Measurements from ENCODE around the gene BMPR1A. TPM values are rescaled to one million over a fixed set of nuclear protein-coding genes. Genes with fewer than 3 reads are reported as not detected.

Gene BMPR1A
- total RNA-seq, 4 donors from 2014 or later, result 29.3 to 45.2 (median 38.0) TPM

DNA sequence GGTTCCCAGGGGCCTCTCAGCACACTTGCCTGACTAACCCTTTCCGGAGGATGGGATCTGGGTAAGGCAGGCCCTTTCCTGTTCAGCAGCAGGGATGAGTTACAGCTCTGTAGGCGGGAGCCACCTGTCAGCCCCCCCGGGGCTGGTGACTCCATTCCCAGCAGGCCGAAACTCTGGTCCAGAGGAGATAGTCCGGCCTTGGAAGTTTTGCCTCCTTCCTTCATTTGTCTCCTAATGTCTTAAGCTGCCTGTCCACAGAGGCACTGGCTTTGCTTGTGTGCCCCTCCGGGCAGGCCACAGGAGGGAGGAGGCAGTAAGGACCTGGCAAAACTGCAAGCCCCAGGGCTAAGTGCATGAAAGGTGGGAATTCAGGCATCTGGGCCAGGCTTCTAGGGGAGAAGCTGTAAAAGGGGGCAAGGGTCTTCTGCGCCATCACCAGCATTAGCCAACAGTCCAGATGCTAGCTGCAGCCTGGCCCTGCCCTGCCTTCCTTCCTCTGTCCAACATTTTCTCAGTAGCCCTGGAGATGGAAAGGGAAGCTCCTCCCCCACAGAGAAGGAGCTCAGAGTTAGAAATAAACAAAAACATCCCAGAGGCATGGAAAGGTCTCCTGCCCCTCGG, 213.1 kb downstream of the BMPR1A start:
- no peaks in the 10 kb centered on the region for H3K36me3 ChIP-seq
- H3K9me3 ChIP-seq, result no peaks in the 10 kb centered on the region
- no peak for DNase-seq
- intact Hi-C loops (cut with DNase I; ENCODE audit: low total_unique reads) (no loop called here), in situ Hi-C loops (cut with MboI; ENCODE audit: low pct_ligation_motif_present in 1 of 4, low pct_unique_long_range_greater_than_20kb in 1 of 4, low sequenced_read_pairs in 3 of 4) (no loop called here)
- 65% methylated on average over 8 of the region's 8 CpGs; no CpG with 5 or more reads in 1 of the 2 donors for WGBS, 2 donors (ENCODE audit: low coverage in 1 of 2)
- H3K27me3 ChIP-seq, result no peaks in the 10 kb centered on the region
- TF ChIP-seq, protein P1, sequence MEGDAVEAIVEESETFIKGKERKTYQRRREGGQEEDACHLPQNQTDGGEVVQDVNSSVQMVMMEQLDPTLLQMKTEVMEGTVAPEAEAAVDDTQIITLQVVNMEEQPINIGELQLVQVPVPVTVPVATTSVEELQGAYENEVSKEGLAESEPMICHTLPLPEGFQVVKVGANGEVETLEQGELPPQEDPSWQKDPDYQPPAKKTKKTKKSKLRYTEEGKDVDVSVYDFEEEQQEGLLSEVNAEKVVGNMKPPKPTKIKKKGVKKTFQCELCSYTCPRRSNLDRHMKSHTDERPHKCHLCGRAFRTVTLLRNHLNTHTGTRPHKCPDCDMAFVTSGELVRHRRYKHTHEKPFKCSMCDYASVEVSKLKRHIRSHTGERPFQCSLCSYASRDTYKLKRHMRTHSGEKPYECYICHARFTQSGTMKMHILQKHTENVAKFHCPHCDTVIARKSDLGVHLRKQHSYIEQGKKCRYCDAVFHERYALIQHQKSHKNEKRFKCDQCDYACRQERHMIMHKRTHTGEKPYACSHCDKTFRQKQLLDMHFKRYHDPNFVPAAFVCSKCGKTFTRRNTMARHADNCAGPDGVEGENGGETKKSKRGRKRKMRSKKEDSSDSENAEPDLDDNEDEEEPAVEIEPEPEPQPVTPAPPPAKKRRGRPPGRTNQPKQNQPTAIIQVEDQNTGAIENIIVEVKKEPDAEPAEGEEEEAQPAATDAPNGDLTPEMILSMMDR (IDR thresholded peaks at IDR 0.05), result no peak
- TF ChIP-seq POLR2A (IDR thresholded peaks at IDR 0.05) (no peak), POLR2AphosphoS5 (IDR thresholded peaks at IDR 0.05) (no peak), EP300 (IDR thresholded peaks at IDR 0.05; ENCODE audit: low read depth) (no peak)
- peaks cover 25 to 60% (median 55%) of the 10 kb centered on the region in 4 donors for H3K4me1 ChIP-seq
- peak overlapping the region; percentile 88 to 95 (median 91) for H3K27ac ChIP-seq
- peak overlapping the region in 3 of 4 donors; percentile 44 to 58 (median 48) for H3K4me3 ChIP-seq

DNA sequence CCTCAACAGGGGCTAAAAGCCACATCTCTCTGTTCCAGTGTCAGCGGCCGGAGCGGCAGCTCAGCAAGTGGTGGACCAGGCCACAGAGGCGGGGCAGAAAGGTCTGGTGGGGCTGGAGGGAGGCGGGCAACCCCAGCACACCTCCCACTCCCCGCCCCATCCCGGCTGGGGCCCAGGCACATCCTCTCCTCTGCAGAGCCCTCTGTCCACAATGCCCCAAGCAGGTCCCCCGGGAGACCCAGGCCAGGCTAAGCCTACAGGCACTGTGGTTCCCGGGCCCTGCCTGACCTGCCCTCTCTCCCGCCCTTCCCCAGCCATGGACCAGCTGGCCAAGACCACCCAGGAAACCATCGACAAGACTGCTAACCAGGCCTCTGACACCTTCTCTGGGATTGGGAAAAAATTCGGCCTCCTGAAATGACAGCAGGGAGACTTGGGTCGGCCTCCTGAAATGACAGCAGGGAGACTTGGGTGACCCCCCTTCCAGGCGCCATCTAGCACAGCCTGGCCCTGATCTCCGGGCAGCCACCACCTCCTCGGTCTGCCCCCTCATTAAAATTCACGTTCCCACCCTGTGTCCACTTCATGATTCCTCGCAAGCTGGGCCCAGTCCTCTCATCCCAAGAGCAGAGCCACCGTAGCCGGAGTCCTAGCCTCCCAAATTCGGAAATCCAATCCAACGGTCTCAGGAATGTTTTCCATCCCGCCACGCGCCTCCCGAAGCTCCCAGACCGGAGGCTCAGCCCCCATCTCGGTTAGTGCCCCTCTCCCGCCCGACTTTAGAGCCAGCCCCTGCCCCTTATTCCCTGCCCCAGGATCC, 214.0 kb downstream of the BMPR1A start:
- in situ Hi-C loops (cut with MboI; ENCODE audit: low pct_ligation_motif_present in 1 of 4, low pct_unique_long_range_greater_than_20kb in 1 of 4, low sequenced_read_pairs in 3 of 4), result no loop called here
- peak; percentile 68 for DNase-seq
- Histone ChIP-seq H3K27me3 (no peaks in the 10 kb centered on the region), H3K9me3 (no peaks in the 10 kb centered on the region), H3K4me3 (peak overlapping the region; percentile 38 to 59 (median 53)), H3K36me3 (no peaks in the 10 kb centered on the region), H3K27ac (peak overlapping the region; percentile 88 to 95 (median 91)), H3K4me1 (peaks cover 25 to 60% (median 55%) of the 10 kb centered on the region in 4 donors)
- TF ChIP-seq POLR2A (IDR thresholded peaks at IDR 0.05) (peak; percentile 39), EP300 (IDR thresholded peaks at IDR 0.05; ENCODE audit: low read depth) (no peak), POLR2AphosphoS5 (IDR thresholded peaks at IDR 0.05) (peak in 2 of 3 donors; percentile 51 to 76)
- TF ChIP-seq, protein P1 (IDR thresholded peaks at IDR 0.05), result no peak
- 48% methylated on average over 27 of the region's 30 CpGs; no CpG with 5 or more reads in 1 of the 2 donors for WGBS, 2 donors (ENCODE audit: low coverage in 1 of 2)
- intact Hi-C loops (cut with DNase I; ENCODE audit: low total_unique reads), result no loop called here

DNA sequence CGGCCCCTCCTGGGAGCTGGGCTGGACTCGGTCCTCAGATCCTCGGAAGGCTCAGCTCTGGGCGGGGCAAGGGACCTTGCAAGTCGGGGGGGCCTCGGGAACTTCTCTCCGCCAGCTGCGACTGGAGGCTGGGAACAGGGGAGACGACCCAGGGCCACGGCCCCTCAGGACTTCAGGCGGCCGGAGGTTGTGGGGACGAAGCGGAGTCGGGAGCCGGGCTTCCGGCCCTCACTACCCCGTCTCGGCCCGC, 214.5 kb downstream of the BMPR1A start:
- peaks cover 25 to 63% (median 55%) of the 10 kb centered on the region in 4 donors for H3K4me1 ChIP-seq
- H3K36me3 ChIP-seq, result no peaks in the 10 kb centered on the region
- peak overlapping the region; percentile 88 to 95 (median 91) for H3K27ac ChIP-seq
- no peaks in the 10 kb centered on the region for H3K27me3 ChIP-seq
- no peaks in the 10 kb centered on the region for H3K9me3 ChIP-seq
- intact Hi-C loops (cut with DNase I; ENCODE audit: low total_unique reads), result no loop called here
- no peak for DNase-seq
- in situ Hi-C loops (cut with MboI; ENCODE audit: low pct_ligation_motif_present in 1 of 4, low pct_unique_long_range_greater_than_20kb in 1 of 4, low sequenced_read_pairs in 3 of 4), result no loop called here
- TF ChIP-seq POLR2A (IDR thresholded peaks at IDR 0.05) (peak; percentile 93), POLR2AphosphoS5 (IDR thresholded peaks at IDR 0.05) (no peak)
- H3K4me3 ChIP-seq, result peak overlapping the region; percentile 38 to 59 (median 53)
- 0% methylated on average over 3 of the region's 20 CpGs; no CpG with 5 or more reads in 1 of the 2 donors for WGBS, 2 donors (ENCODE audit: low coverage in 1 of 2)

DNA sequence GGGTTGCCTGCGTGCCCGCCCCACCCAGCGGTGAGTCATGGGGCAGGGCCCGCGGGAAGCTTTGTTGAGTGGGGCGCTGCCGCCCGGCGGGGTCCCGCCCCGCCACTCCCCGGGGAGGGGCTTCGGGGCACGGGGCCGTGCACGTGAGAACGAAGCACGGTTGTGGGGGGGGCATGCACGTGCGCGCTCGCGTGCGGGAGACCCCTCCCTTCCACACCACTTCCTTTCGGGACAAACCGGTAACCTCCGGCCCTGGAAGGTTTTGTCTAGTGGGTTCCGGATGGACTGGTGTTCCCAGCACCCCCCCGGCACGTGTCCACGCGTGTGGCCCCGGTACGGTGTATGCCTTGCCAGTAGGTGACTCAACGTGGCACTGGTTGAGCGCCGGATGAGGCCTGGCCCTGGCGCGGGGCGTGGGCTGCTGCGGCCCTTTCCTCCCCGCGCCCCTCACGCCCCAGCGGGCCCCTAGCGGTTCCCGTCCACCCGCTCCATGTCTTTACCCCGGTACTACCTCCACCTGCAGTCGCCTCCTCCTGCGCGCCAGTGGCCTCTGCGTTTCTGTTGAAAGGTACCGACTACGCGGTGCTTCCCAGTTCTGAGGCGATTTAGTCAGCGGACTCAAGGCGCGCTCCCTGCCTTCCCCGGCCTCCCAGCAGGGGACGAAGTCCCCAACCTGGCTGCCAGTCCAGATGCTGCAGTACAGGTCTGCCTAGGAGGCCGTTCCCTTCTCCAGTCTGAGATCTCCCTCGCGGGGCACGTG, 215.0 kb downstream of the BMPR1A start:
- in situ Hi-C loops (cut with MboI; ENCODE audit: low pct_ligation_motif_present in 1 of 4, low pct_unique_long_range_greater_than_20kb in 1 of 4, low sequenced_read_pairs in 3 of 4), result no loop called here
- intact Hi-C loops (cut with DNase I; ENCODE audit: low total_unique reads), result no loop called here
- Histone ChIP-seq H3K36me3 (no peaks in the 10 kb centered on the region), H3K4me3 (peak overlapping the region; percentile 38 to 59 (median 53)), H3K9me3 (no peaks in the 10 kb centered on the region), H3K4me1 (peaks cover 21 to 63% (median 51%) of the 10 kb centered on the region in 4 donors), H3K27ac (peak overlapping the region; percentile 88 to 95 (median 91)), H3K27me3 (no peaks in the 10 kb centered on the region)
- 9% methylated on average over 63 of the region's 66 CpGs; no CpG with 5 or more reads in 1 of the 2 donors for WGBS, 2 donors (ENCODE audit: low coverage in 1 of 2)
- peak; percentile 94 for TF ChIP-seq EP300 (IDR thresholded peaks at IDR 0.05; ENCODE audit: low read depth)
- peak; percentile 93 to 97 (median 95) for TF ChIP-seq POLR2AphosphoS5 (IDR thresholded peaks at IDR 0.05)
- peak; percentile 25 for TF ChIP-seq POLR2A (IDR thresholded peaks at IDR 0.05)
- TF ChIP-seq, protein P1 (IDR thresholded peaks at IDR 0.05), result peak in 3 of 5 experiments; percentile 12 to 66 (median 12)
- peak; percentile 94 for DNase-seq
